ENCODE data around the gene KIF5C. TPM values are rescaled to one million over a fixed set of nuclear protein-coding genes. Genes with fewer than 3 reads are reported as not detected.

KIF5C gene
- total RNA-seq, 4 donors from 2014 or later = 1.2 to 7.4 (median 1.9) TPM

GRCh38 chr2:148939271-148939670, 64.2 kb downstream of the KIF5C start:
- Histone ChIP-seq H3K27me3 (no peaks in the 10 kb centered on the region), H3K27ac (no peak overlapping the region), H3K36me3 (no peaks in the 10 kb centered on the region), H3K9me3 (no peaks in the 10 kb centered on the region), H3K4me1 (no peaks in the 10 kb centered on the region), H3K4me3 (no peak overlapping the region)
- DNase-seq = no peak
- TF ChIP-seq POLR2A (IDR thresholded peaks at IDR 0.05) = no peak
- TF ChIP-seq CTCF (IDR thresholded peaks at IDR 0.05) = no peak

- Histone ChIP-seq H3K9me3 (no peaks in the 10 kb centered on the region), H3K27ac (no peak overlapping the region), H3K4me1 (no peaks in the 10 kb centered on the region), H3K36me3 (no peaks in the 10 kb centered on the region), H3K27me3 (no peaks in the 10 kb centered on the region), H3K4me3 (no peak overlapping the region)
- TF ChIP-seq POLR2A (IDR thresholded peaks at IDR 0.05) (no peak), CTCF (IDR thresholded peaks at IDR 0.05) (no peak)
- no peak for DNase-seq
These were observed 68.1 kb downstream of the KIF5C start for GRCh38 chr2:148943097-148943496.

GRCh38 chr2:148944536-148944935, 69.5 kb downstream of the KIF5C start:
- H3K27me3 ChIP-seq = no peaks in the 10 kb centered on the region
- no peak overlapping the region for H3K27ac ChIP-seq
- H3K4me3 ChIP-seq = no peak overlapping the region
- no peaks in the 10 kb centered on the region for H3K4me1 ChIP-seq
- H3K36me3 ChIP-seq = no peaks in the 10 kb centered on the region
- TF ChIP-seq POLR2A (IDR thresholded peaks at IDR 0.05) = no peak
- no peak for TF ChIP-seq CTCF (IDR thresholded peaks at IDR 0.05)
- H3K9me3 ChIP-seq = no peaks in the 10 kb centered on the region
- DNase-seq = no peak

- no peaks in the 10 kb centered on the region for H3K4me1 ChIP-seq
- no peaks in the 10 kb centered on the region for H3K27me3 ChIP-seq
- no peaks in the 10 kb centered on the region for H3K36me3 ChIP-seq
- no peak overlapping the region for H3K4me3 ChIP-seq
- no peaks in the 10 kb centered on the region for H3K9me3 ChIP-seq
- TF ChIP-seq POLR2A (IDR thresholded peaks at IDR 0.05) (no peak), CTCF (IDR thresholded peaks at IDR 0.05) (no peak)
- DNase-seq = no peak
- H3K27ac ChIP-seq = no peak overlapping the region
These were observed 72.3 kb downstream of the KIF5C start for GRCh38 chr2:148947299-148947698.

GRCh38 chr2:148948868-148949267, 73.8 kb downstream of the KIF5C start:
- TF ChIP-seq POLR2A (IDR thresholded peaks at IDR 0.05) (no peak), CTCF (IDR thresholded peaks at IDR 0.05) (no peak)
- Histone ChIP-seq H3K4me1 (no peaks in the 10 kb centered on the region), H3K27me3 (no peaks in the 10 kb centered on the region), H3K9me3 (no peaks in the 10 kb centered on the region), H3K4me3 (no peak overlapping the region), H3K36me3 (no peaks in the 10 kb centered on the region), H3K27ac (no peak overlapping the region)
- DNase-seq = no peak

GRCh38 chr2:148949348-148949747, 74.3 kb downstream of the KIF5C start:
- H3K4me1 ChIP-seq = no peaks in the 10 kb centered on the region
- no peak overlapping the region for H3K27ac ChIP-seq
- no peaks in the 10 kb centered on the region for H3K36me3 ChIP-seq
- no peaks in the 10 kb centered on the region for H3K9me3 ChIP-seq
- no peak overlapping the region for H3K4me3 ChIP-seq
- H3K27me3 ChIP-seq = no peaks in the 10 kb centered on the region
- DNase-seq = no peak
- no peak for TF ChIP-seq POLR2A (IDR thresholded peaks at IDR 0.05)
- TF ChIP-seq CTCF (IDR thresholded peaks at IDR 0.05) = no peak

All from Peyer's patch (tissue), 4 donors.